ENCODE results near the gene ADGRB3. TPM values are rescaled to one million over a fixed set of nuclear protein-coding genes. Genes with fewer than 3 reads are reported as not detected.
A peak's percentile ranks its signal among the peaks of the same experiment; 100 is the strongest.
"Not testable (repeated sequence)": the region's sequence is repeated elsewhere in the genome, so short reads cannot be mapped to it uniquely, and the experiment has no call there.

The ADGRB3 gene
- total RNA-seq, 1 experiment from 2014 or later: not detected

GRCh38 chr6:68967549-68968300 is 332.6 kb downstream of the ADGRB3 start:
- Histone ChIP-seq H3K36me3 (no peaks in the 10 kb centered on the region), H3K4me3 (no peak overlapping the region), H3K4me1 (replicated peaks) (no peaks in the 10 kb centered on the region), H3K9me3 (replicated peaks) (no peaks in the 10 kb centered on the region), H3K27ac (no peak overlapping the region), H3K27me3 (replicated peaks) (peaks cover 3% of the 10 kb centered on the region; the same call in 1 of the 2 replicates)
- DNase-seq (ENCODE audit: low read depth in 1 of 2, low spot score in 2 of 2): peak; percentile 50 to 51

DNA sequence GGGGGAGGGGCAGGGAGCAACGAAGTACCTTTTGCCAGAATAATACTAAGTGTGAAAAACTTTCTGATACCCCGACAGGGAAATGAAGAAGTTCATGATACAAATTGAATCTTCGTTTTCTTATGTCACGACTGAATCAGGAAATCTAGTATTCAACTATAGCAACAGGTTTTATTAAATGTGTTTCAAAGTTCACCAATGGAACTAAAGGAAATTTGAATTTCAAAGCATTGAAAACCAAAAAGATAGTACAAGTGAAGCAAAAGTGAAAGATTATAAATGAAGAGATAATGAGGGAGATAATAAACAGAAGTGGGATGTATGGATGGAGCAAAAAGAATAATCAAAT is 333.2 kb downstream of the ADGRB3 start:
- peaks cover 3% of the 10 kb centered on the region; the same call in 1 of the 2 replicates for H3K27me3 ChIP-seq (replicated peaks)
- H3K9me3 ChIP-seq (replicated peaks): no peaks in the 10 kb centered on the region
- no peak overlapping the region for H3K27ac ChIP-seq
- H3K36me3 ChIP-seq: no peaks in the 10 kb centered on the region
- H3K4me1 ChIP-seq (replicated peaks): no peaks in the 10 kb centered on the region
- DNase-seq (ENCODE audit: low read depth in 1 of 2, low spot score in 2 of 2): no peak
- no peak overlapping the region for H3K4me3 ChIP-seq

DNA sequence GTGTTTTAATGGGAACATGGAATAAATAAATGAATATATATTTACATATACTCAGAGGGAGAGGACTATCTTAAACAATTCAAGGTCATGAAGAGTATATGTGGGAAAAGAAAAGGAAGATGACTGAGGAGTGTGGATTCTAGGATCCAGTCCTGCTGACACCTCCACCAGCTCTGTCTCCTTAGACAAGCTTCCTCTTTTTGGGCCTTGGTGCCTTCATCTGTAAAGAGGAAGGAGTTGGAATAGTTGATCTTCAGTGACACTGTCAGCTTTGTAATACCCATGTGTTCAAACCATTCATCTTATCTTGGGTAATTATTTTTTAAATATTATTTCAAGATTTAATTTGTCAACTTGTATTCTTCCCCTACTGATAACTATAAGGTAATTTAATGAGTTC is 338.0 kb downstream of the ADGRB3 start:
- H3K27me3 ChIP-seq (replicated peaks): no peaks in the 10 kb centered on the region; the same call in 1 of the 2 replicates
- no peaks in the 10 kb centered on the region for H3K9me3 ChIP-seq (replicated peaks)
- H3K36me3 ChIP-seq: no peaks in the 10 kb centered on the region
- no peak overlapping the region for H3K4me3 ChIP-seq
- no peak for DNase-seq (ENCODE audit: low read depth in 1 of 2, low spot score in 2 of 2)
- no peak overlapping the region for H3K27ac ChIP-seq
- H3K4me1 ChIP-seq (replicated peaks): no peaks in the 10 kb centered on the region

DNA sequence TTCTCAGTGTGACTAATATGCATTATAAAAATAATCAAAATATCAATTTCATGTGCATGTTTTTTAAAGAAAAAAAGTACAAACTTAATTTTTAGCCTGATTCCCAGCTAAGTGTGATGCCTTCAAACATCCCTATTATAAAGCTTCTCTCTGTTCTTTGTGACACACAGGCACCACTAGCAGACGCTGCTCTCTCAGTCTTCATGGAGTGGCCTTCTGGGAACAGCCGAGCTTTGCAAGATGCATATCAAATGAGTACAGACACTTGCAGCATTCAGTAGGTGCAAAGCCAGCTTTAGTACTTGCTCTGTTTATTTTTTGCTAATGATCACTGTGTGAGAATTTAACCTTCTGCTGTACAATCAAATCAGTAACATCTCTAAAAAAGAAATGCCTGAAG is 340.0 kb downstream of the ADGRB3 start:
- no peaks in the 10 kb centered on the region for H3K4me1 ChIP-seq (replicated peaks)
- H3K9me3 ChIP-seq (replicated peaks): no peaks in the 10 kb centered on the region
- H3K36me3 ChIP-seq: no peaks in the 10 kb centered on the region
- no peak for DNase-seq (ENCODE audit: low read depth in 1 of 2, low spot score in 2 of 2)
- no peak overlapping the region for H3K27ac ChIP-seq
- H3K27me3 ChIP-seq (replicated peaks): no peaks in the 10 kb centered on the region; the same call in 1 of the 2 replicates
- H3K4me3 ChIP-seq: no peak overlapping the region

DNA sequence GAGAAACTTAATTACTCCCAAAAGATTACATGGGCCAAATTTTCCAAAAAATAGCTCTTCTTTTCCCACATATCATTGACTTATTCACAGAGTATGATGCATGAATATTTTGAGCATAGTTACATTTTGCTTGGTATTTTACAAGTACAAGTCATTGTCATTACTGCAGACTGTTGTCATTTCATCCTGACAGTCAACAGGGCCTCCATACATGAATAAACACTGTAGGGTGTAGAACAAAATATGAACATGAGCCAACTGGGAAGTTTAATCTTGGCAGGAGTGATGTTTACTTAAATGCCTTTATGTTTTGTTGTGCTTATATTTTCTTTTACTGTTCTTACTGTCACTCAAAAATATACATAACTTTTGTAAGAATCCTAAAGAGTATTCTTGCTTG is 340.7 kb downstream of the ADGRB3 start:
- Histone ChIP-seq H3K27ac (no peak overlapping the region), H3K27me3 (replicated peaks) (no peaks in the 10 kb centered on the region; the same call in 1 of the 2 replicates)
- DNase-seq (ENCODE audit: low read depth in 1 of 2, low spot score in 2 of 2): no peak

DNA sequence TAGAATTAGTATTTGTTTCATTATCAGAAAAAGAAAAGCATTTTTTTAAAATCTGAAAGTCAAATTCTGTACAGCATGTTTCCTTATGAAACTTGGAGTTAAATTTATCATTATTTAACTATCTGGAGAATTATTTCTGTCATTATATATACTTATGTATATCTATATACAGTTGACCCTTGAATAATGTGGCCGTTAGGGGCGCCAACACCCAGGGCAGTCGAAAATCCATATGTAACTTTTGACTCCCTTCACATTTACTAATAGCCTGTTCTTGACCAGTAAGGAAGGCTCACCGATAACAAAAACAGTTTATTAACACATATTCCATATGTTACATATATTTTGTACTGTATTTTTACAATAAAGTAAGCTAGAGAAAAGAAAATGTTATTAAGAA is 341.2 kb downstream of the ADGRB3 start:
- H3K9me3 ChIP-seq (replicated peaks): no peaks in the 10 kb centered on the region

More for the DNA sequence above, 340.7 kb downstream of the ADGRB3 start:
- no peaks in the 10 kb centered on the region for H3K4me1 ChIP-seq (replicated peaks)
- no peaks in the 10 kb centered on the region for H3K36me3 ChIP-seq
- no peaks in the 10 kb centered on the region for H3K9me3 ChIP-seq (replicated peaks)
- H3K4me3 ChIP-seq: no peak overlapping the region

DNA sequence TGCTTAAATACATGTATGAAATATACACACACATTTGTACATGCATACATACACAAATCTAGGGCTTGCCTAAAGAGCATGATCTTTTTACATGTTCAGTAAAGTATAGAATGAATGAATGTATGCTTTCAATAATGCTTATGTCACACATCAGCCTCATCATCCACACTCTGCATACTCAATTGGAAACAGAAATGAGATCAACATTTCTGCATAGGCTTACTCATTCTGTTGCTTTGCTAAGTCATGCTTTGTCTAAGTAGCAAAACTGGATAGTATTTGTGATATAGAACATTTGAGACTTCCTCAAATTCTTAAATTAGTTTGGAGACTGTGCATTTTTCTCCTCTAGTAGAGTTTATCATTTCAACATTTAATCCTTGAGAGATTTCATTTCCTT is 343.3 kb downstream of the ADGRB3 start:
- Histone ChIP-seq H3K27ac (no peak overlapping the region), H3K9me3 (replicated peaks) (no peaks in the 10 kb centered on the region), H3K4me1 (replicated peaks) (no peaks in the 10 kb centered on the region), H3K27me3 (replicated peaks) (no peaks in the 10 kb centered on the region; the same call in 1 of the 2 replicates), H3K4me3 (no peak overlapping the region), H3K36me3 (no peaks in the 10 kb centered on the region)
- DNase-seq (ENCODE audit: low read depth in 1 of 2, low spot score in 2 of 2): no peak

More for the DNA sequence above, 341.2 kb downstream of the ADGRB3 start:
- H3K4me3 ChIP-seq: no peak overlapping the region
- no peaks in the 10 kb centered on the region; the same call in 1 of the 2 replicates for H3K27me3 ChIP-seq (replicated peaks)
- no peak for DNase-seq (ENCODE audit: low read depth in 1 of 2, low spot score in 2 of 2)
- no peak overlapping the region for H3K27ac ChIP-seq
- H3K36me3 ChIP-seq: no peaks in the 10 kb centered on the region
- H3K4me1 ChIP-seq (replicated peaks): no peaks in the 10 kb centered on the region

DNA sequence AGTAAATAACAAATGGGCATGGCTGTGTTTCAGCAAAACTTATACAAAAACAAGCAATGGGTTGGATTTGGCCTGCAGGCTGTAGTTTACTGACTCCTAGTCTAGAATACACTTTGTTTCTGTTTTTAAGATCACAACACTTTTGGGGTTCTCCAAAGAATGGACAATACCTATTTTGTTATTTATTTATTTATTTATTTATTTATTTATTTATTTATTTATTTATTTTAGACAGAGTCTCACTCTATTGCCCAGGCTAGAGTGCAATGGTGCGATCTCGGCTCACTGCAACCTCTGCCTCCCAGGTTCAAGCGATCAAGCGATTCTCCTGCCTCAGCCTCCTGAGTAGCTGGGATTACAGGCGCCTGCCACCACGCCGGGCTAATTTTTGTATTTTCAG is 346.6 kb downstream of the ADGRB3 start:
- H3K36me3 ChIP-seq; H3K4me3 ChIP-seq; DNase-seq (ENCODE audit: low read depth in 1 of 2, low spot score in 2 of 2): not testable (repeated sequence)

GRCh38 chr6:68988698-68989097 is 353.6 kb downstream of the ADGRB3 start:
- Histone ChIP-seq H3K36me3 (no peaks in the 10 kb centered on the region), H3K27me3 (replicated peaks) (no peaks in the 10 kb centered on the region), H3K4me3 (no peak overlapping the region), H3K9me3 (replicated peaks) (no peaks in the 10 kb centered on the region), H3K27ac (no peak overlapping the region), H3K4me1 (replicated peaks) (no peaks in the 10 kb centered on the region)
- DNase-seq (ENCODE audit: low read depth in 1 of 2, low spot score in 2 of 2): no peak

More for the DNA sequence above, 346.6 kb downstream of the ADGRB3 start:
- not testable (repeated sequence) for H3K9me3 ChIP-seq (replicated peaks); H3K27me3 ChIP-seq (replicated peaks); H3K4me1 ChIP-seq (replicated peaks); H3K27ac ChIP-seq

- Histone ChIP-seq H3K27ac (no peak overlapping the region), H3K4me3 (no peak overlapping the region), H3K27me3 (replicated peaks) (no peaks in the 10 kb centered on the region), H3K9me3 (replicated peaks) (no peaks in the 10 kb centered on the region), H3K4me1 (replicated peaks) (no peaks in the 10 kb centered on the region), H3K36me3 (no peaks in the 10 kb centered on the region)
- no peak for DNase-seq (ENCODE audit: low read depth in 1 of 2, low spot score in 2 of 2)
These were observed 355.2 kb downstream of the ADGRB3 start for GRCh38 chr6:68990317-68990716.

DNA sequence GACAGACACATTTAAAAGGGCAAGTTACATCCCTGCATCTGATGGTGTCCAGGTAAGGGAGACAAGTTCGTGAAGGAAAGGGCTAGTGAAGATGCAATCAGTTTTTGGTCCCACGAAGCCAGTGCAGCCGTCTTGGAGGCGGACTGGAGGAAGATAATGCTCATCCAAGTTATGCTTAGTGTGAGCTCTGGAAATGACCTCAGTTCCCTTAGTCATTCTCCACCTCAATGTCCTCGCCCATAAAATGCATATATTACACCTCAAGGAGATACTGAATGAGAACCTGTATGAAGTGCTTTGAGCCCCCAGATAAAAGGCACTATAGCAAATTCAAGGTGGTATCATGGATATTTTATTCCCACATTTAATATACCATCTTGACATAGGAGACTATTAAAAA is 358.8 kb downstream of the ADGRB3 start:
- no peaks in the 10 kb centered on the region for H3K27me3 ChIP-seq (replicated peaks)
- no peaks in the 10 kb centered on the region for H3K36me3 ChIP-seq
- no peaks in the 10 kb centered on the region for H3K9me3 ChIP-seq (replicated peaks)
- no peak overlapping the region for H3K4me3 ChIP-seq
- no peak for DNase-seq (ENCODE audit: low read depth in 1 of 2, low spot score in 2 of 2)
- H3K4me1 ChIP-seq (replicated peaks): no peaks in the 10 kb centered on the region
- no peak overlapping the region for H3K27ac ChIP-seq

DNA sequence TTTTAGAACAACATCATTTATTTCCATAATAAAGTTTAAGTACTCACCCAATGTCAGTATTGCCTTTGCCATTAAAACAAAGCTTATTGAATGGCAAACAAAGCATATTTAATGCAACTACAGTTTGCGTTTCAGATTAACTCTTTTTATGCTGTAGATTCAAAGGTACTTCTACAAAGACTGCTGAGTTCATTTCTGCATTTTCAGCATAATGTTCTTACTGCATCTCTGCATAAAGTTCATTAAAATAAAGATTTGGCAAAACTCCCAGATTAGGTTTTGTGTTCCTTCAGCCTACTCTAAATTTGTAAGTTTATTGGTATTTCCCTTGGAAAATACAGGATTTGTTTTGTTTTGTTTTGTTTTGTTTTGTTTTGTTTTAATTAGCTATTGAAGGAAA is 359.4 kb downstream of the ADGRB3 start:
- Histone ChIP-seq H3K27ac (no peak overlapping the region), H3K27me3 (replicated peaks) (no peaks in the 10 kb centered on the region), H3K36me3 (no peaks in the 10 kb centered on the region), H3K4me1 (replicated peaks) (no peaks in the 10 kb centered on the region), H3K9me3 (replicated peaks) (no peaks in the 10 kb centered on the region), H3K4me3 (no peak overlapping the region)
- DNase-seq (ENCODE audit: low read depth in 1 of 2, low spot score in 2 of 2): no peak

GRCh38 chr6:69005199-69005598 is 370.1 kb downstream of the ADGRB3 start:
- H3K4me1 ChIP-seq (replicated peaks): no peaks in the 10 kb centered on the region
- no peaks in the 10 kb centered on the region for H3K36me3 ChIP-seq
- DNase-seq (ENCODE audit: low read depth in 1 of 2, low spot score in 2 of 2): no peak
- H3K4me3 ChIP-seq: no peak overlapping the region
- no peaks in the 10 kb centered on the region for H3K9me3 ChIP-seq (replicated peaks)
- H3K27ac ChIP-seq: no peak overlapping the region
- H3K27me3 ChIP-seq (replicated peaks): no peaks in the 10 kb centered on the region

DNA sequence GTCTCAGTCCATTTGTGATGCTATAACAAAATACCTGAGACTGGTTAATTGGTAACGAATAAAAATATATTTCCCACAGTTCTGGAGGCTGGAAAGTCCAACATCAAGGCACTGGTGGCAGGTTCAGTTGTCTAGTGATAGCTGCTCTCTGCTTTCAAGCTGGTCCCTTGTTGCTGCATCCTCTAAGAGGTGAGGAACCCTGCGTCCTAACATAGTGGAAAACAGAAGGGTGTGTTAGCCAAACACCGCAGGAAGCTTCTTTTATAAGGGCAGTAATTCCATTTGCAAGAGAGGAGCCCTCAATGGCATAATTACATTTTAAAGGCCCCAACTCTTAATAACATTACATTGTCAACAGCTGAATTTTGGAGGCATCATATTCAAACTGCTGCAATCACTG is 372.7 kb downstream of the ADGRB3 start:
- no peak overlapping the region for H3K4me3 ChIP-seq
- no peak for DNase-seq (ENCODE audit: low read depth in 1 of 2, low spot score in 2 of 2)
- H3K27me3 ChIP-seq (replicated peaks): no peaks in the 10 kb centered on the region
- no peaks in the 10 kb centered on the region for H3K4me1 ChIP-seq (replicated peaks)
- no peak overlapping the region for H3K27ac ChIP-seq
- H3K9me3 ChIP-seq (replicated peaks): no peaks in the 10 kb centered on the region
- no peaks in the 10 kb centered on the region for H3K36me3 ChIP-seq

DNA sequence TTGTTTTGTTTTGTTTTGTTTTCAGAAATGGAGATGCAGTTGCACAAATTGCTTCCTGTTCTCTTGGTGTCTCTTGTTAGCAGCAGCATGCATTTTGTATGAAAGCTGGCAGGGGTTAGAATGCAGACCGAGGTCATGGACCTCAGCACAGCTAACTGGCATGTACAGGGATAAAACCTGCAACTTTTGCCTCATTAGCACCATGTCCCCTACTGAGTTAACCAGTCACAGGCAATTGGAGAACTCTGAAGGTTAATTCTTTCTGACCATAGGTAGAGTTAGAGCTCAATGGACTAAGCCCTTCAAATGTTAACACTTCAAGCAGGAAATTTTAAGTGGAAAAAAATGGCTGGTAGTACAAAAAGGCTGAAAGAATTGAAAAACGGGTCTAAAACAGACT is 377.1 kb downstream of the ADGRB3 start:
- H3K27ac ChIP-seq: no peak overlapping the region
- no peaks in the 10 kb centered on the region for H3K4me1 ChIP-seq (replicated peaks)
- no peak for DNase-seq (ENCODE audit: low read depth in 1 of 2, low spot score in 2 of 2)
- H3K36me3 ChIP-seq: no peaks in the 10 kb centered on the region
- no peaks in the 10 kb centered on the region for H3K9me3 ChIP-seq (replicated peaks)
- no peaks in the 10 kb centered on the region for H3K27me3 ChIP-seq (replicated peaks)
- H3K4me3 ChIP-seq: no peak overlapping the region
